Panc1 (cell line): ENCODE data around the gene CYB5R3.

ENCODE experiments used
- POLR2AphosphoS5 ChIP-seq: IDR thresholded peaks from 2 replicates; pipeline ENCODE4 v1.6.1; 2012; ENCODE audit warnings: mild to moderate bottlenecking, low read depth, low read length, moderate library complexity
- REST ChIP-seq, 2 experiments: IDR thresholded peaks; 2 replicates each; pipeline ENCODE4 v1.6.1; 2011 to 2012; ENCODE audit warnings: low read depth in 2 of 2, control low read depth in 1 of 2, low read length in 1 of 2, mild to moderate bottlenecking in 1 of 2, moderate library complexity in 1 of 2; ENCODE audit not compliant: insufficient read depth in 1 of 2
- SIN3A ChIP-seq: IDR thresholded peaks from 2 replicates; pipeline ENCODE4 v1.6.1; 2012; ENCODE audit warnings: low read depth, mild to moderate bottlenecking, low read length, moderate library complexity, borderline replicate concordance; ENCODE audit not compliant: insufficient read depth
- TCF7L2 ChIP-seq: IDR thresholded peaks from 2 replicates; pipeline ENCODE4 v1.6.1; 2011; ENCODE audit warnings: mild to moderate bottlenecking, low read depth, low read length, inconsistent platforms
- TF ChIP-seq, protein P1 (sequence below): fragments of 450-650 bp; IDR thresholded peaks from 2 replicates; pipeline ENCODE4 v1.5.1; 2017; ENCODE audit warnings: mild to moderate bottlenecking

DNA sequence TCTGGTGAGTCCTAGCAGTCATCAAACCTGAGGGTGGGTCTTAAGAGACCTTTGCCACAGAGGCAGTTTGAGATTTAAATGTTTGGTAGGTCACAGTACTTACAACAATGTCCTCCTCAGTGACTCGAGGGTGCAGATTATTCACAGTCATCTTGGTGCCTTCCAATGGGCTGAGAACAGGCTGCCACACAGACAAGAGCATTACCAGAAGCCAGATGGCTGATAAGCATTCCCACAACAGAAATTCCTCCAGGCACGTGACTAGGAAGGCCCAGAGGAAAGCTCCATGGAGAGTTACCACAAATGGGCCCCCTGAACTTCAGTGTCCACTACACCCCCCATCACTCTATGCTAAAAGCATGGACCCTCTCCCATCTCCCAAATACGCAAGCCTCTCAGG, 53.8 kb downstream of the CYB5R3 start:
- TF ChIP-seq, protein P1, sequence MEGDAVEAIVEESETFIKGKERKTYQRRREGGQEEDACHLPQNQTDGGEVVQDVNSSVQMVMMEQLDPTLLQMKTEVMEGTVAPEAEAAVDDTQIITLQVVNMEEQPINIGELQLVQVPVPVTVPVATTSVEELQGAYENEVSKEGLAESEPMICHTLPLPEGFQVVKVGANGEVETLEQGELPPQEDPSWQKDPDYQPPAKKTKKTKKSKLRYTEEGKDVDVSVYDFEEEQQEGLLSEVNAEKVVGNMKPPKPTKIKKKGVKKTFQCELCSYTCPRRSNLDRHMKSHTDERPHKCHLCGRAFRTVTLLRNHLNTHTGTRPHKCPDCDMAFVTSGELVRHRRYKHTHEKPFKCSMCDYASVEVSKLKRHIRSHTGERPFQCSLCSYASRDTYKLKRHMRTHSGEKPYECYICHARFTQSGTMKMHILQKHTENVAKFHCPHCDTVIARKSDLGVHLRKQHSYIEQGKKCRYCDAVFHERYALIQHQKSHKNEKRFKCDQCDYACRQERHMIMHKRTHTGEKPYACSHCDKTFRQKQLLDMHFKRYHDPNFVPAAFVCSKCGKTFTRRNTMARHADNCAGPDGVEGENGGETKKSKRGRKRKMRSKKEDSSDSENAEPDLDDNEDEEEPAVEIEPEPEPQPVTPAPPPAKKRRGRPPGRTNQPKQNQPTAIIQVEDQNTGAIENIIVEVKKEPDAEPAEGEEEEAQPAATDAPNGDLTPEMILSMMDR = no peak
- TF ChIP-seq TCF7L2 (no peak), POLR2AphosphoS5 (no peak), REST (IDR thresholded peaks at IDR 0.05; ENCODE audit: insufficient read depth in 1 of 2, low read depth in 2 of 2, low read length in 1 of 2) (no peak), SIN3A (no peak)
